ENCODE measurements around the gene TCF12. TPM values are rescaled to one million over a fixed set of nuclear protein-coding genes. Genes with fewer than 3 reads are reported as not detected.
A peak's percentile ranks its signal among the peaks of the same experiment; 100 is the strongest.

TCF12 gene
- polyA plus RNA-seq, 3 donors from 2014 or later = 34.7 to 79.4 (median 57.6) TPM

DNA sequence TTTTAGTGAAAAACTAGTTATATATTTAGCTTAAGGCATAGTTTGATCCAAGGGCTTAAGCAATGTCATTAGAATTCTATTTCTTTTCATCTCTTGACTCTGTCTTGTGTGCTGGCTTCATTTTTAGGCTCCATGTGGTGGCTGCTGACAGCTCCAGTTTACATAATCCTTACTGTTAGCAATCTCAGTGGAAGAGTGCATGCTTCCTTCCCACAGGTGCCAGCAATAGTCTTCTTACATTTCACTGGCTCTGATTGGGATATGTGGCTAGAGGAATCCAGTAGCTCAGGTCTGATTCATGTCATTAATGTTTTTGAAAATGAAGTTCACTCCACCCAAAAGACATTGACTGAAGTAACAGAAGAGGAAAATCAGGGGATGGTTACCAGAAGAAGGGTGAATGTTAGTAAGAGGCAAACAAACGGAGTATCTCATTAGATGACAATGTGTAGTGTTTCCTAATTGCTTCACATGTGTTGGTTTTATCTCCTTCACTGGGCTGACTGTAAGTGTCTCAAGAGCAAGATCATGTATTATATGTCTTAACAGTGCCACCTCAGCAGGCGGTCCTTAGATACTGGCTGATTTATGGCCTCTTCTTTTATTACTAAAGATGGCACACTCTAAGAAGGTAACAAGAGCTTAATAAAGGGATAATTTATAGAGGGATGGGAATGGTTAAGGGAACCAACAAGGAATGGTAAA, 25.6 kb upstream of the TCF12 start:
- Mint-ChIP-seq H3K27ac (no peak overlapping the region), H3K36me3 (peaks cover 0 to 6% (median 4%) of the 10 kb centered on the region in 3 donors), H3K9me3 (no peaks in the 10 kb centered on the region), H3K27me3 (ENCODE audit: low read depth in 3 of 3) (peaks cover 0 to 3% (median 2%) of the 10 kb centered on the region in 3 donors), H3K4me3 (no peak overlapping the region), H3K4me1 (peaks cover 4 to 15% of the 10 kb centered on the region in 2 donors)
- no peak for DNase-seq

DNA sequence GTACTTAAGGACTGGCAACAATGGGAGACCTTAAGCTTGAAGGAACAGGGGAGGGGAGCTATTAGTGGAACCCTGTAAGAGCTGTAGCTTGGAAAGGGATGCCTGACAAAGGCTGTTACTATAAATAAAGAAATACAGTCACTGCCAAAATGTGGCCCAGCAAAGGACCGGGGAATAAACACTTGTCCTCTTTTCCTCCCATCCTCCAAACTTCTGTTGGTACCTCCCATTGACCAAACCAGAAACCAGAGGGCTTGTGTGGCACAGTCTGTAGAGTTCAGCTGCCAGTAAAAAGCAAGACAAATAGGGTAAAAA, 25.1 kb upstream of the TCF12 start:
- DNase-seq = no peak
- Mint-ChIP-seq H3K27ac (no peak overlapping the region), H3K9me3 (no peaks in the 10 kb centered on the region), H3K27me3 (ENCODE audit: low read depth in 3 of 3) (peaks cover 0 to 2% (median 0%) of the 10 kb centered on the region in 3 donors), H3K36me3 (peaks cover 0 to 6% (median 4%) of the 10 kb centered on the region in 3 donors), H3K4me3 (no peak overlapping the region), H3K4me1 (peaks cover 0 to 10% of the 10 kb centered on the region in 2 donors)

DNA sequence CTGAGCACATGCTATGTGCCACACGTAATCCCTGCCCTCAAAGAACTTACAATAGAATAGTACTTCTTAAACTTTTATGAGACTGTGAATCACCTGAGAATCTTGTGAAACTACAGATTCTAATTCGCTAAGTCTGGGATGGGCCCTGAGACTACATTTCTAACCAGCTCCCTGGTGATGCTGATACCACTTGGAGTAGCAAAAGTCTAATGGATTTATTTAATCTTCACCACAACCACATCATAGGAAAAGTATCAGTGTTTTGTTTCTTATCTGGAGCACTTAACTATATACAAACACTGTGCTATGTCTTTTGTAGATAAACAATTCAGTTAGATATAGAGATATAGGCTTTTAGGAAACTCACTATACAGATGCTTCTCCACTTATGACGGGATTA, 23.8 kb upstream of the TCF12 start:
- DNase-seq = no peak
- peaks cover 0 to 2% (median 0%) of the 10 kb centered on the region in 3 donors for H3K27me3 Mint-ChIP-seq (ENCODE audit: low read depth in 3 of 3)
- no peaks in the 10 kb centered on the region for H3K9me3 Mint-ChIP-seq
- H3K36me3 Mint-ChIP-seq = peaks cover 0 to 6% (median 4%) of the 10 kb centered on the region in 3 donors
- H3K4me3 Mint-ChIP-seq = no peak overlapping the region
- no peak overlapping the region for H3K27ac Mint-ChIP-seq
- no peaks in the 10 kb centered on the region for H3K4me1 Mint-ChIP-seq

DNA sequence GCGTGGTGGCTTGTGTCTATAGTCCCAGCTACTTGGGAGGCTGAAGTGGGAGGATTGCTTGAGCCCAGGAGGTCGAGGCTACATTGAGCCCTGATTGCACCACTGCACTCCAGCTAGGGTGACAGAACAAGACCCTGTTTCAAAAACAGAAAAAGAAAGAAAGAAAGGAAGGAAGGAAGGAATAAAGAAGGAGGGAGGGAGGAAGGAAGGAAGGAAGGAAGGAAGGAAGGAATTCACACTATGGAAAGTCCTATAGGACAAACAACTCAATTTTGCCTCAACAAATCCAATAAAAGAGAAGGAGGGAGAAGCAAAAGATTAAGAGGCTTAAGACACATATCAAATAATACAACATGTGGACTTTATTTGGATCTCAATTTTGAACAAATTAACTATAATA, 16.5 kb upstream of the TCF12 start:
- no peak overlapping the region for H3K4me3 Mint-ChIP-seq
- peaks cover 3 to 4% of the 10 kb centered on the region in 2 donors for H3K4me1 Mint-ChIP-seq
- peaks cover 0 to 1% (median 0%) of the 10 kb centered on the region in 6 donors for H3K9me3 Mint-ChIP-seq
- no peak overlapping the region for H3K27ac Mint-ChIP-seq
- peaks cover 0 to 2% (median 0%) of the 10 kb centered on the region in 3 donors for H3K27me3 Mint-ChIP-seq (ENCODE audit: low read depth in 3 of 3)
- peaks cover 0 to 8% (median 4%) of the 10 kb centered on the region in 3 donors for H3K36me3 Mint-ChIP-seq
- no peak for DNase-seq

DNA sequence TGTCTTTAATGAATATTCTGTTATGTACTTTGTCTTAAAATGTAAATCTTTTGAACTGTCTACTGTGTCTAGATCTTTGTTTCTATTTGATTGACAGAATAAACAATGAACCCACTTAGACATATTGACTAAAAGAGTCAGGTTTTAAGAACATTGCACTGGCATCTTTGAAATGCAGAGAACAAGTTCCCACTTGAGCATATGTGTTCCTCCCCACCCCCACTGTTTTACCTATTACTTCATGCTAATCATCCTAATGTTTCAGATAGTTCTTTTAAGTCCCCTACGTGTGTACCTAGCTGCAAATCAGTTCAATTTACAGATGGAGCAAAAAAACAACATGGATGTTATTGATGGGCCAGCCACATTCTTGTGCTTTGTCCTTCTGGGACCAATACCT, 11.7 kb upstream of the TCF12 start:
- no peak for DNase-seq

DNA sequence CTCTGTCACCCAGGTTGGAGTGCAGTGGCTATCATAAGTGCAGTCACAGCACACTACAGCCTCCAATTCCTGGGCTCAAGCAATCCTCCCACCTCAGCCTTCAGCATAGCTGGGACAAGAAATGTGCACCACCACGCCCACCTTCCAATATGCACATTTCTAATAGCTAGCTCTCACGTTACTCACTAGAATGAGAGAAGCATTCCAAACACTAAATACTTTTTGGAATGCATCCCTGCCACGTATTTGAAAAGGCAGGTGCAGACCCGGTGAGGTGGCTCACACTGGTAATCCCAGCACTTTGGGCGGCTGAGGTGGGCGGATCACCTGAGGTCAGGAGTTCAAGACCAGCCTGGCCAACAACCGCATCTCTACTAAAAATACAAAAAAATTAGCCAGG, 7.6 kb upstream of the TCF12 start:
- Mint-ChIP-seq H3K36me3 (peaks cover 0 to 7% (median 0%) of the 10 kb centered on the region in 3 donors), H3K9me3 (peaks cover 0 to 2% (median 0%) of the 10 kb centered on the region in 6 donors), H3K27ac (no peak overlapping the region), H3K27me3 (ENCODE audit: low read depth in 3 of 3) (no peaks in the 10 kb centered on the region), H3K4me3 (no peak overlapping the region), H3K4me1 (peaks cover 9 to 18% of the 10 kb centered on the region in 2 donors)
- DNase-seq = no peak

More for the DNA sequence above, 11.7 kb upstream of the TCF12 start:
- Mint-ChIP-seq H3K4me3 (peak overlapping the region; percentile 55 to 82 (median 70)), H3K27ac (peak overlapping the region in 5 of 6 donors; percentile 35 to 86 (median 81)), H3K4me1 (peaks cover 9 to 17% of the 10 kb centered on the region in 2 donors), H3K27me3 (ENCODE audit: low read depth in 3 of 3) (peaks cover 0 to 2% (median 0%) of the 10 kb centered on the region in 3 donors), H3K36me3 (peaks cover 0 to 8% (median 0%) of the 10 kb centered on the region in 3 donors), H3K9me3 (peaks cover 0 to 3% (median 0%) of the 10 kb centered on the region in 6 donors)

DNA sequence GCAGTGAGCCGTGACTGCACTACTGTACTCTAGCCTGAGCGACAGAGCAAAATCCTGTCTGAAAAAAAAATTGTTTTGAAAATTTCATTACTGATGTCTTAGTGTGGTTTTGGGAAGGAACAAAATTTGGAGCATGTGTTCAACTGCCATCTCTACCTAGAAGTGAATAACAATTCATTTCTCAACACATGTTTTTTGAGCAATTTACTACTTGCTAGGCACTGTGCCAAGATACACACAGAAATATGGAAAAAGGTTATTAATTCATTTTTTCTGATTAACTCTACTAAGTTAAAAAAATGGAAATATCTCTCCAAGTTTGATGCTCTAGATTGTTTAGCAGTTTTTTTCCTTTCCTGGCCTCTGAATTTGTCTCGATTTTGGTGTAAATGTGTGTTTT, 5.2 kb upstream of the TCF12 start:
- H3K27me3 Mint-ChIP-seq (ENCODE audit: low read depth in 3 of 3) = peaks cover 0 to 11% (median 10%) of the 10 kb centered on the region in 3 donors
- no peak overlapping the region for H3K4me3 Mint-ChIP-seq
- H3K4me1 Mint-ChIP-seq = peaks cover 22 to 24% of the 10 kb centered on the region in 2 donors
- peaks cover 0 to 7% (median 0%) of the 10 kb centered on the region in 3 donors for H3K36me3 Mint-ChIP-seq
- H3K9me3 Mint-ChIP-seq = peaks cover 0 to 2% (median 0%) of the 10 kb centered on the region in 6 donors
- no peak overlapping the region for H3K27ac Mint-ChIP-seq
- DNase-seq = no peak

DNA sequence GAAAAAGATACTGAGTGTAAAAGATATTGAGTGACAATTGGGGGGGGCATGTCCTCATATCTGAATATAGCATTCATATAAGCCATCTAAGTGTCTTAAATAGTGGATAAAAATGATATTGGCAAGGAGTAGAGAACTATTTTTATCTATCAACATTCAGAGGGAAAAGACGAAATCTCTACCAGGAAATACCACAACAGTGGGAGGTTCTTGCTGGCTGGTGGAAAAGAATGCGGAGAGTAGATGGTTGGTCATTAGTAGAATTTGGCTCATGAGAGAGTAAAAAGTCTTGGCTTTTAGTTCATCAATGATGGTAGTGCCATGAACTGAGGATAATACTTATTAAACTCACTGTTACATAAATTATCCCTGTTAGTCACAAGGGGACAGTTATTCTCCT, 4.8 kb upstream of the TCF12 start:
- H3K4me1 Mint-ChIP-seq = peaks cover 22 to 23% of the 10 kb centered on the region in 2 donors
- H3K27ac Mint-ChIP-seq = no peak overlapping the region
- H3K4me3 Mint-ChIP-seq = no peak overlapping the region
- H3K27me3 Mint-ChIP-seq (ENCODE audit: low read depth in 3 of 3) = peaks cover 0 to 14% (median 13%) of the 10 kb centered on the region in 3 donors
- peaks cover 0 to 2% (median 0%) of the 10 kb centered on the region in 6 donors for H3K9me3 Mint-ChIP-seq
- no peak for DNase-seq
- H3K36me3 Mint-ChIP-seq = peaks cover 0 to 7% (median 0%) of the 10 kb centered on the region in 3 donors

DNA sequence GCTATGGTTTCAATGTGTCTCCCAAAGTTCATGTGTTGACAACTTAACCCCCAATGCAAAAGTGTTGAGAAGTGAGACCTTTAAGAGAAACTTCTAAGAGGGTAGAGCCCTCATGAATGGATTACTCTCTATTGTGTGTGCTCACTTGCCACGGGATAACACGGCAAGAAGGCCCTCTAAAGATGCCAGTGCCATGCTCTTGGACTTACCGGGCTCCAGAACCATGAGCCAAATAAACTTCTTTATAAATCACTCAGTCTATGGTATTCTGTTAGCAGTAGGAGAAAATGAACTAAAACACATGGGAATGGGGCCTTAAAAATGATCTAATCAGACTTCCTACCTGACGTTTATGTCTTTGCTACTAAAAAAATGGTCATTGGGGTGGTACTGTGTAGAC, 2.6 kb upstream of the TCF12 start:
- peaks cover 34 to 37% of the 10 kb centered on the region in 2 donors for H3K4me1 Mint-ChIP-seq
- peak overlapping the region in 1 of 5 donors; percentile 30 for H3K4me3 Mint-ChIP-seq

DNA sequence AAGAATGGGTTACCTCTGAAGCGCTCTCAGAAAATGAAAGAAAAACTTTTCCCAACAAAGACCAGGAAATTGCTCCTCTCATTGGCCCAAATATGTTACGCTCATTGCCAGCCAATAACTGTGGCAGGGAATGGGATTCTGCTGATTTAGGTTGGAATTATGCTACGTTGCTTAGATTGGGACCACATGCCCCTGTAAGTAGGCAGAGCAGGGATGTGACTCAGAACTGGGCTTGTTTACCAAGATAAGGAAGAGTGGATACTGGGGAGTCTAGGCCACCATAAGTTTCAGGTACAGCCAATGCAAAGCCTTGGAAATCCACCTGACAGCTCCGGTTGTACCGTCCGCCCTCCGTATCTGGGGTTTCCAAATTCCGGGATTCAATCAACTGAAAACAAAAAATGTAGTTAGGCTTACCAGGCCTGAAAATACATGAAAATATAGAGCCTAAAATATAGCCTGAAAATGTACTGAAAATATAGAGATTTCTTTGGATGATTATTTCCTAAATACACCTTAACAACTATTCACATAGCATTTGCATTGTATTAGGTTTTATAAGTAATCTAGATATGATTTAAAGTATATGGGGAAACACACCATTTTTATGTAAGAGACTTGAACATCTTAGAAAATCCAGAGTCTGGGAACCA, 1.5 kb upstream of the TCF12 start:
- Mint-ChIP-seq H3K4me3 (peak overlapping the region; percentile 82 to 89 (median 87)), H3K27me3 (ENCODE audit: low read depth in 3 of 3) (peaks cover 0 to 20% (median 17%) of the 10 kb centered on the region in 3 donors), H3K4me1 (peaks cover 35 to 39% of the 10 kb centered on the region in 2 donors), H3K9me3 (no peaks in the 10 kb centered on the region), H3K36me3 (peaks cover 0 to 4% (median 0%) of the 10 kb centered on the region in 3 donors), H3K27ac (peak overlapping the region; percentile 76 to 91 (median 88))
- no peak for DNase-seq

More for the DNA sequence above, 2.6 kb upstream of the TCF12 start:
- Mint-ChIP-seq H3K9me3 (no peaks in the 10 kb centered on the region), H3K36me3 (peaks cover 0 to 4% (median 0%) of the 10 kb centered on the region in 3 donors), H3K27me3 (ENCODE audit: low read depth in 3 of 3) (peaks cover 0 to 20% (median 17%) of the 10 kb centered on the region in 3 donors), H3K27ac (peak overlapping the region in 1 of 6 donors; percentile 34)
- no peak for DNase-seq

DNA sequence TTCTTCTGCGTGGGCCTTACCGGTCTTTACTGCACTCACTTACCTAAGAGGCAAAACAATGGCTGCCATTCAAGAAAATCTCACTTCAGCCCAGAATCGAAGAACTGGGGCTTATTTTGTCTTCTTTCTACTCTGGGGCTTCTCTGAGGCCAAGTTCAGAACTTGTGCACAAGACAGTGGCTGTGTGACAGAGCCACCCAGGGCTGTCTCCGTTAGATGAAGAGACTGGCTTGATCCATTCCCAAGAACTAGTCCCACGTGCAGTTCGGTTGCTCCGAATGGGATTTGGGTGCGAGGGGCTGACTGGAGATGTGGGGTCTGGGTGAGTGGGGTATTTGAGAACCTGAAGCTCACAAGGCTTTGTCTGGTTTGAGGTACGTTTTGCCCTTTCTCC, 795 bp upstream of the TCF12 start:
- peaks cover 0 to 20% (median 17%) of the 10 kb centered on the region in 3 donors for H3K27me3 Mint-ChIP-seq (ENCODE audit: low read depth in 3 of 3)
- H3K27ac Mint-ChIP-seq = peak overlapping the region; percentile 76 to 91 (median 88)
- H3K9me3 Mint-ChIP-seq = no peaks in the 10 kb centered on the region
- peak in 1 of 3 donors; percentile 20 for DNase-seq
- peaks cover 35 to 46% of the 10 kb centered on the region in 2 donors for H3K4me1 Mint-ChIP-seq
- H3K4me3 Mint-ChIP-seq = peak overlapping the region; percentile 82 to 89 (median 87)
- peaks cover 0 to 4% (median 0%) of the 10 kb centered on the region in 3 donors for H3K36me3 Mint-ChIP-seq

DNA sequence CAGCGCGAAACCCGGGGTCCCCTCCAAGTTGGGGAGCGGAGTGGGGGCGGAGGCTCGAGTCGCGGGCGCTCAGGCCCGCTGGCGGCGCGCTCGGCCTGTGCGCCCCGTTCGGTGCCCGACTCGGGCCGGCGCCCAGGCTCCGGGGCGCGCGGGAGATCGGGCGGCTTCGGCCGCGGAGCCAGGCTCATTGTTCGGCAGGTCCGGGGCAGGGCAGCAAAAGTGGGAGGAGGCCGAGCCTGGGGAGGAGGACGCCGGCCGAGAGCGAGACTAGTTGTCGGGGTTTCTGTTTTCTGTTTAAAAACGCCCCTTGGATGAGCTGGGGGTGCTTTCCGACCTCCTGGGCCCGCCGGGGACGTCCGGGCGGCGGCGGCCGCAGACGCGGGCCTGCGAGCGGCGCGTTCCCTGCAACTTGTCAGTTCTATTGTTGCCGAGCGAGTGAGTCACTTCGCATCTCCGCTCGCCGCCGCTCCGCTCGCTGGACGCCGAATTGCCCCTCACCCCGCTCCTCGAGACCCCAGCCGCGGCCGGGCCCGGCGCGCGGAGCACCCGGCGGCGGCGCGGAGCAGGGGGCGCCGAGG, 676 bp downstream of the TCF12 start:
- Mint-ChIP-seq H3K4me3 (peak overlapping the region; percentile 52 to 93 (median 87)), H3K36me3 (peaks cover 0 to 7% (median 0%) of the 10 kb centered on the region in 3 donors), H3K27ac (peak overlapping the region in 5 of 6 donors; percentile 65 to 88 (median 79)), H3K4me1 (peaks cover 45 to 61% of the 10 kb centered on the region in 2 donors), H3K9me3 (no peaks in the 10 kb centered on the region), H3K27me3 (ENCODE audit: low read depth in 3 of 3) (peaks cover 0 to 20% (median 17%) of the 10 kb centered on the region in 3 donors)
- peak; percentile 73 to 76 (median 74) for DNase-seq

DNA sequence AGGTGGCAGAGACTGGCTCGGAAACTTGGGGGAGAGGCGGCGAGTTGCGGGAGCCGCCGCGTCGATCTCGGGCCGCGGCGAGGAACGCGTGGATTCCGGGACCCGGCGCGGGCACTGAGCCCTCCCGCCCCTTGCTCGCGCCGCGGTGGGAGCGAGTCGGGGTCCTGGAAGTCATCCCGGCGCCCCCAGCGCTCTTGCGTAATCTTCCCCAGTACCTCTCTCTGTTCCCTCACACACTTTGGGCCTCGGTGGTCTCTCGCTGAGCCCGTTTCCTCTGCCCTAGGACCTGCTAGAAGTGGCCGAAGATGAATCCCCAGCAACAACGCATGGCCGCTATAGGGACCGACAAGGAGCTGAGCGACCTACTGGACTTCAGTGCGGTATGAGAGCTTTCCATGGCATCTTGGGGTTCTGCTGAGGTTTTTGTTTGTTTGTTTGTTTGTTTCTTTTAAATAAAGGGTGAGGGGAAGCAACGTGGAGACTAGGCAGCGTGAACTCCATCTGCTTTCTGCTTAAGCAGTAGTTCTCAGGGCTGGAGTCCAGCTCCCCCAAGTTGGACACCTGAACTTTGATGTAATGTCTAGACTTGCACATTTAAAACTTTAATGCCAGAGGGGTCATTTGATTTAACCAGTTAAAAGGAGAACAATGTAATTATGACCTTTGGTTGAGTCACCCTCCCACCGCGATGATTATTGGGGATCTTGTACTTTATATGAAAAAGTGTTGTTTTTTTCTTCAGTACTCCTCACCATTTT, 1.3 kb downstream of the TCF12 start:
- H3K36me3 Mint-ChIP-seq = peaks cover 0 to 7% (median 4%) of the 10 kb centered on the region in 3 donors
- peak overlapping the region; percentile 85 to 93 (median 88) for H3K4me3 Mint-ChIP-seq
- H3K9me3 Mint-ChIP-seq = no peaks in the 10 kb centered on the region
- DNase-seq = no peak
- H3K4me1 Mint-ChIP-seq = peaks cover 45 to 65% of the 10 kb centered on the region in 2 donors
- H3K27me3 Mint-ChIP-seq (ENCODE audit: low read depth in 3 of 3) = peaks cover 0 to 20% (median 17%) of the 10 kb centered on the region in 3 donors
- H3K27ac Mint-ChIP-seq = peak overlapping the region; percentile 84 to 95 (median 90)
